Measurements from ENCODE around the gene UBE2L3.
"Not testable (repeated sequence)": the region's sequence is repeated elsewhere in the genome, so short reads cannot be mapped to it uniquely, and the experiment has no call there.

The UBE2L3 gene

DNA sequence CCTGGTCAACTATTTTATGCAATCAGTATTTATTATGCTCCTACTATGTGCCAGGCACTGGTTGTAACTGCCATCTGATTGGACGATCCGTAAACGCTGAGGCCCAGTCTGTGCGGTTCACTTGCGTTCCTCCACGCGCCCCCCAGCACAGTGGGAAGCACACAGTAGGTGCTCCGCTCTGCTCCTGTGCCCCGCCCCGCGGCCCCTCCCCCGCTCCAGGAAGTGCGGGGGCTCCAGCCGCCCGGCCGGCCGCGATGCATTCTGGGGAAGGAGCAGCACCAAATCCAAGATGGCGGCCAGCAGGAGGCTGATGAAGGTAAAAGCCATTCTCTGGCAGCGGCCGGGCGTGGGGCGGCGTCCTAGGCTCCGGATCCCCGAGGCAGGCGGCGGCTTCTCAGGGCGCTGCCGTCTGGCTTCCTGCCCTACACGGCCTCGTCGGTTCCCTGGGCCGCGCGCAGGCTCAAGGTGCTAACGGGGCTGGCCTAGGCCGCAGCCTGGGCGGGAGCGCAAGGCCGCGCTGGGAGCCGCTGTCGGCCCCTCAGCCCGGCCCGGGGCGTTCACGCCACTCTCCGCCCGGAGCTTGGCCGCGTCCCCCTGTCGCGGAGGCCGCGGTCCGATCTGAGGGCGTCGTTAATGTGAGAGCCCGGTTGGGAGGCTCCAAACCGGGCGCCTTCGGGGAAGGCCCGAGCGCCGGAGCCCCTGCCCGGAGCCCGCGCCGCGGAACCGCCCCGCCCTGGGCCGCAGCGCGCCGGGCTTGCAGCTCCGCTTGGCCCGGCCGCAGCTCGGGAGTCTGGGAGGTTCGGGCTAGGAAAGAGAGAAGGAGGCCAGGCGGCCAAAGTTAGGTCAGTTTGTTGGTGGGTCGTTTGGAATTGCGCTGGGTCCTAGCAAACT, at the start of gene UBE2L3:
Gene UBE2L3 (plus strand): TSS at position 259 of the 891 bp plus-strand sequence. CDS start 31 bp downstream, at position 290.
- peak; percentile 32 to 74 for DNase-seq

DNA sequence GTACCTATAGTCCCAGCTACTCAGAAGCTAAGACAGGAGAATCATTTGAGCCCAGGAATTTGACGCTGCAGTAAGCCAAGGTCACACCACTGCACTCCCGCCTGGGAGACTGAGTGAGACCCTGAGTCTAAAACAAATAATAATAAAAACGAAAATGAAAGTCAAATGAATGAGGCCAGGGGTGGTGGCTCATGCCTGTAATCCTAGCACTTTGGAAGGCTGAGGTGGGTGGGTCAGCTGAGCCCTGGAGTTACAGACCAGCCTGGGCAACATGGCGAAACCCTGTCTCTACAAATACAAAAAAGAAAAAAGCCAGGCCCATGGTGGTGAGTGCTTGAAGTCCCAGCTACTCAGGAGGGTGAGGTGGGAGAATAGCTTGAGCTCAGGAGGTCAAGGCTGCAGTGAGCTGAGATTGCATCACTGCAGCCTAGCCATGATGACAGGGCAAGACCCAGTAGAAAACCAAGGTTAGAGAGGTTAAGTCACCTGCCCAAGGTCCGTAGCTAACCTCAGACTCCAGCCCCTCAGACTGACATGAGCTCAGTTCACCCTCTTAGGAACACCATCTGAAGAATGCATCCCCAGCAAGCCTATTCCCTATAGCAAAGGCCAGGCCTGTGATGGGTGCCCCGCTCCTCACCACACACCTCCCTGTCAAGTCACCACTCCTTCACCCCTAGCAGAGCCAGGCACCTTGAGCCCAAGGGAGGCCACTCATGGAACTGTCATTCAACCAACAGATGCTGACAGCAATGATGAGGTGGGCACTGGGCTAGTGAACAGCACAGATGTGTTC, 40.6 kb upstream of the UBE2L3 start:
- DNase-seq, result not testable (repeated sequence)

DNA sequence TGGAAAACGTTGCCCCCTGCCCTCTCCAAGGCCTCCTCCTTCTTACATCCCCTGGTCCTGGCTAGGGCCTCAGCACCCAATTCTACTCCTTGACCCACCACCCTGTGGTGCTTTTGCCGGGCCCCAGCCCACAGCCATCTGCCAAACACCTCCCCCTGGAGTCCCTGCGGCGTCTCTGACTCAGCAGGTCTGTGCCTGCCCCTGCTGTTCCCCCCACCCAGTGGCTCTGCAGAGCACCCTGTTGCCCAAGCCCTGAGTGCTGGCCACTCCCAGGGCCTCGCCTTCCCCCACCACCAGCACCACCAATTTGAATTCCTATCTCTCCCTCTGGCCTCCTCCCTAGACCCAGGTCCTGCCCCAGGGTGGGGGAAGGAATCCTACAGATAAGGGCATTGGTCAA, 36.0 kb upstream of the UBE2L3 start:
- DNase-seq, result not testable (repeated sequence)

DNA sequence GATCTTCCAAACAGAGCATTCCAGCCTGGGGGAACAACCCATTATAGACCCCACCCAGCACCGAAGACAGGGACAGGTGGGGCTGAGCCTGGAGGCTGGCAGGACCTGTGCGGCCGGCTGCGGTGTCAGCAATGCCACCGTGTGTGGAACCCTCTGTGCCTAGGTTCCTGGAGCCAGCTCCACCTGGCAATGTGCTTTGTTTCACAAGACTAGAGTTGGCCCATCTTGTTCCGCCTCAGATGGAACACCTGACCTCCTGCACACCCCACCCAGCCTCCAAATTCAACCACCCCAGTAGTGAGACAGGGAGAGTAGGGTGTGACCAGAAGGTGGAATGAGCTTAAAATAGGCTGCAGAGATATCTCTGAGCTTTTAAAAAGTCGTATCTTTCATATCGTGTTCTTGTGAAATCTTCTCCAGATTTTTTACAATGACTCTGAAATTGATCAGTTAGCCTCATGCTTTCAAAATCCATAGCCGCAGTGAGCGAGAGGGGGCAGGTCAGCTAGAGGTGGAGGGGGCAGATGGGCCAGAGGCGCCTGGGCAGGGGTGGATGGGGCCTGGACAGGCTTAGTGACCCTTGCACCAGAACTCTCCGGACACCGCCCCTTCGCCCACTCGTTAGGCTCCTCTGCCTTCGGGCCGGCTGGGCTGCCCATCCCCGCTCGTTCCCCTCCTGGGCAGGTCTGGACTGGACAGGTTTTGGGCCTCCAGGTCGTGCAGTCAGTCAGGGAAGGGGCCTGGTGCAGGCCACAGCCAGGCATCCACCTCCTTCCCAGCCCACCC, 34.5 kb upstream of the UBE2L3 start:
- DNase-seq, result not testable (repeated sequence)

DNA sequence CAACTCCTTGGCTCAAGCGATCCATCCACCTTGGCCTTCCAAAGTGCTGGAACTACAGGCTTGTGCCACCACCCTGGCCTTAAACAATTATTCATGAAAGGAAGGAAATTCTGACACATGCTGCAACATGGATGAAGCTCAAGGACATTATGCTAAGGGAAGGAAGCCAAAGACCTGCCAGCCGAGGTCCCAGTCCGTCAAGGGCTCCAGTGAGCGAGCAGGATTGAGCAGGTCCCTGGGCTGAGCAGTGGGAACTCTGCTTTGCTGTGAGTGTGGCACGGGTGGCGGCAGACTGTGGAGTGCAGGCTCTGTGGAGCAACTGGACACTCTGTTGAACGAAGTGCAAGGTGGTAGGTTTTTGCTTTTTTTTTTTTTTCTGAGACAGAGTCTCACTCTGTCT, 27.7 kb upstream of the UBE2L3 start:
- not testable (repeated sequence) for DNase-seq

DNA sequence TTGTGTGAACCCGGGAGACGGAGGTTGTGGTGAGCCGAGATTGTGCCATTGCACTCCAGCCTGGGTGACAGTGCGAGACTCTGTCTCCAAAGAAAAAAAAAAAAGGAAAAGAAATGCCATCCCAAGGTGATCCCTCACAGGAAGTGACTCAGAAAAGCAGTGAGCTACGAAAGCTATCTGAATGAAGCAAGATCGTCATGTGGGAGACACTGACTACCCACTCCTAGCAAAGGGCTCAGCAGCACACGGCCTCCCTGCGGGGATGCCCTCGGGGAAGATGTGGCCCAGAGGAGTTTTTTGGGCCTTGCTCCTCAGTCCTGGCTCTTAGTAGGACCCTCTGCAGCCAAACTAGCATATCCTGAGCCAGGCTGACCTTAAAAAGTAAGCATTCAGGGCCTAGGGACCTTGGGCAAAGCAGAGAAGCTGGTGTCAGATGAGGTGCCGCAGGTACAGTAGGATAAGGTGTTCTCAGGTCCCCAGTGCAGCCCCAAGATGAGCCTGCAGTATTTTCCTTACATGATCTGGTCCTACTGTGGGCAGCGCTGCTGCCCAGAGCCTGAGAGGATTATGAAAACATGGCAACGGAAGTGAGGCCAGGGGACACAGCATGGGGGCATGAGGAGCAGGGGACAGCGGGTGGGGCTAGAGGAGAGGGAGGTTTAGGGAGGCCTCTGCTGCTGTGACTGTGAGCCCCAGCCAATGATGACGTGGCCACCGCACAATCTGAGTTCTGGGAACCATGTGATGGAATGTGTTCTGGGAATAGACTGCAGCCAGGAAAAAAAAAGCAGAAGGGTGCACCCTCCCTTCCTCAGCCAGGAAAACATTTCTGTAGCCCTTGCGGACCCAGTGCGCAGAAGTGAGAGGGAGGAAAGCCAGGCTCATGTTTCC, 22.8 kb upstream of the UBE2L3 start:
- DNase-seq, result not testable (repeated sequence)

DNA sequence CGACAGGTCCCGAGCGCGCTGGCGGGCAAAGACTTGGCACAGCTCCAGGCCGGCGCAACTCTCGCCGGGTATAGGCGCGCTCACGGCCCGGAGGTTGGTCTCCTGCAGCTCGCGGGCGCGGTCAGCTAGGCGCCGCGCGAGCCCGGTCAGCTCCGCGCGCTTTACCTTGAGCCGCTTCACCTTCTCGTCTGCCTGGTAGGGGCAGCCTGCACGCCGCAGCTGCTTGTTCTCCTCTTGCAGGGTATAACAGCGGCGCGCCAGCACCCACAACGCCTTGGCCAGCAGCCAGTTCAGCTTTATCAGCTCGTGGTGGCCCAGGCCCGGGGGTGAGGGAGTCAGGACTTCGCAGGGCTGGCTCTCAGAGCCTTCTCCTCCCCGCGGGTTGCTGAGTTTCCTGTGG, 18.0 kb upstream of the UBE2L3 start:
- not testable (repeated sequence) for DNase-seq

DNA sequence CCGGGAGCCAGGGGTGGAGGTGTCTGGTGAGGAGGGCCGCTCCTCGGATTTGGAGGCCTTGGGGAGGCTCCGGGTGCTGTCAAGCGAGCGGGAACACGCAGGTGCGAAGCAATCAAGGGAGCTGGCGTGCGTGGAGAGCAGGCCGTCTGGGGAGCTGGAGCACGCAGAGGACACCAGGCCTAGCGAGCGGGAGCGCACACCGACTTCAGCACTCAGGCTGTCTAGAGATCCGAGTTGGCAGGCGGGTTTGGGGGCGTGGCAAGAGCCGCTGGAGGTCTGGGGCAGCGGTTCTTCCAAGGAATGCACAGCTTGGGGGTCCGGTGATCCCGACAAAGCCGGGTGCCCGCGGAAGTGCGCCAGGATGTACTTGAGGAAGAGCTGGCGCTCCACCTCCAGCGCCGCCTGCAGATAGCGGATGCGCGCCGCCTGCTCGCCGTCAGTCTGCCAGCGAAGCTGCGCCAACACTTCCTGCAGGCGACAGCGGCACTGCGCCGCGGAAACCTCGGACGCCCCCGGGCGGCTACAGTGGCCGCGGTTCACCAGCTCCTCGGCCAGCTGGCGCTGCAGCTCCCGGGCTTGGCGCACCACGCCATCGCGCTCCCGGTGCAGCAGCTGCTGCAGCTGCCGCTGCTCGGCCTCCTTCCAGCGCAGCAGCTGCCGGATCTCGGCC, 17.4 kb upstream of the UBE2L3 start:
- DNase-seq, result not testable (repeated sequence)

DNA sequence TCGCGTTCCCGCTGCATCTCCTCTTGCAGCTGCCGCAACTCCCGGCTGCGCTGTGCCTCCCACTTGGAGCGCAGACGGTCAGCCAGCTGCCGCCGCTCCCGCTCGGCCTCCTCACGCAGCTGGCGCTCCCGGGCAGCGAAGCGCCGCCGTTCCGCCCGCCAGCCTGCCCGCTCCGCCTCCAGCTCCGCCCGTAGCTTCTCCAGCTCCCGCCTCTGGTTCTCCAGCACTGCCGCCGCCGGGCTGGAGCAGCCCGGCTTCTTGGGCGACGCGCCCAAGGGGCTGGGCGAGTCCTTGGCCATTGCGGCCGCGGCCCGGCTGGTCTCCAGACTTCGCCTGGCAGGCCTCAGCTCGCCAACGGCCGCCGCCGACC, 16.9 kb upstream of the UBE2L3 start:
- not testable (repeated sequence) for DNase-seq

DNA sequence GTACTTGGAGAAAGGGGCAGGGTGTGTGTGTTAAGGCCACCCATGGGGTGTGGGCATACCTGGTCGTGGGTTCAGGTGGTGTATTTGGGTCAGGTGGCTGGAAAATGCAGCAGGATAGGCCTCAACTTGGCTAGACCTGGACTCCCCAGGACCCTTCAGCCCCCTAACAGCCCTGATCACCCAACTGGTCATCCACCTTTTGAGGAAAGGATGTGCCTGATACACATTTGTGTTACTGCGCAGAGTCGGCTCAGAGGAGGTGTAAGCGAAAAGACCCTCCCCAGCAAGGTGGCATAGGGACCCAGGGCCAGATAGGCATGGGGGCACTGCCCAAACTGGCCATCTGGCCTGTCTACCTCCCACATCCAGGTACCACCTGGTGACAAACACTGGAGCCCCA, 16.2 kb upstream of the UBE2L3 start, which contains the start of gene RIMBP3C:
Gene RIMBP3C (minus strand): TSS at position 101 of the 400 bp plus-strand sequence. CDS start 485 bp downstream, outside the sequence.
- DNase-seq, result not testable (repeated sequence)

DNA sequence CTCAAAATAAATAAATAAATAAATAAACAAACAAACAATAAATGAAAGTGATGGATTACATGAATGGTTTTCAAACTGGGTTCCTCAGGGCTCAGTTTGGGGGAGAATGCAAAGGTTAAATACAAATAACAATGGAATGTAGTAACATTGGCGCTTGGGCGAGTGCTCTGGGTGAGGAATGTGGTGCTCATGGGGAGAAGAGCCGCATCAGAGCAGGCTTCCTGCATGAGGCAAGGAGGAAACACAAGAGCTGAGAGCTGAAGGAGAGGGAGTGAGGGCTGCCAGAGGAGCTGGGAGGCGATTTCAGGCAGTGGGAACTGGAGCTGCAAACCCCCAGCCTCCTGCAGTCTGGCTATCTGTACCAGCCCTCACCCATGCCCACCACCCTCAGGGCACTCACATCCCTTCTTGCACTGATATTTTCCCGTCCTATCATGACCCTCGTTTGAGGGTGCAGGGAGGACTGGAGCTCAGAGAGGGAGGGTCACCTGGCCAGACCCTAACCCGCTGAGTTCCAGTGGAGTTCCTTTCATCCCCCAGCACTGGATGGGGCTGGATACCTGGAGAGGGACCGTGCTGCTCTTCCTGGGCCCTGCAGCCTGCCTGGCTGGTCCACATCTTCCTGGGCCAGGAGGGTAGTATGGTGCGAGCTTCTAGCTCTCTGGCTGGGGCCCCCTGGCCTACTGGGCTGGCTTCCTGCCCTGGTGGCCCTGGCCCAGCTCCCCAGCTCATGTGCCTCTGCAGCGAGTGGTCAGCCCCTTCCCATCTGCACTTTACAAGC, 8.0 kb upstream of the UBE2L3 start:
- not testable (repeated sequence) for DNase-seq

DNA sequence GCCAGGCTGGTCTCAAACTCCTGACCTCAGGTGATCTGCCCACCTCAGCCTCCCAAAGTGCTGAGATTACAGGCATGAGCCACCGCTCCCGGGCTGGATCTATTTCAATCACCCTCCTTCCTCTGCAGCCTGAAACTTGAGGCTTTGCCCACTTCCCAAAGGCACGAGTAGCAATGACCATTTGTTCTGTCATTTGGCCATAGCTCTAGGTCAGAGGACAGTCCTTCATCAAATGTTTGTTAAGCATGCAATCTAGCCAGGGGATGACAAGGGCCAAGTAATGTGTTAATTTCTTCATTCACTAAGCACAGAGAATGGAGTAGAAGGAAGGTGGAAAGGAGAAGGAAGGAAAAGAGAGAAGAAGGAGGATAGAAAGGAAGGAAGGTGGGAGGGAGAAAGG, 6.9 kb upstream of the UBE2L3 start:
- not testable (repeated sequence) for DNase-seq

DNA sequence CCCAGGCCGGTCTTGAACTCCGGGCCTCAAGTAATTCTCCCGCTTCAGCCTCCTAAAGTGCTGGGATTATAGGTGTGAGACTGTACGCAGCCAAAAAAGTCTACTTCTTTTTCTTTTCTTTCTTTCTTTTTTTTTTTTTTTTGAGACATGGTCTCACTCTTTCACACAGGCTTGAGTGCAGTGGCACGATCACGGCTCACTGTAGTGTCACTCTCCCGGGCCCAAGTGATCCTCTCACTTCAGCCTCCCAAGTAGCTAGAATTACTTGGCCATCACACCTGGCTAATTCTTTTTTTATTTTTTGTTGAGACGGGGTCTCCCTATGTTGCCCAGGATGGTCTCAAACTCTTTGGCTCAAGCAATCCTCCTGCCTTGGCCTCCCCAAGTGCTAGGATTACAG, 3.6 kb upstream of the UBE2L3 start:
- DNase-seq, result no peak

DNA sequence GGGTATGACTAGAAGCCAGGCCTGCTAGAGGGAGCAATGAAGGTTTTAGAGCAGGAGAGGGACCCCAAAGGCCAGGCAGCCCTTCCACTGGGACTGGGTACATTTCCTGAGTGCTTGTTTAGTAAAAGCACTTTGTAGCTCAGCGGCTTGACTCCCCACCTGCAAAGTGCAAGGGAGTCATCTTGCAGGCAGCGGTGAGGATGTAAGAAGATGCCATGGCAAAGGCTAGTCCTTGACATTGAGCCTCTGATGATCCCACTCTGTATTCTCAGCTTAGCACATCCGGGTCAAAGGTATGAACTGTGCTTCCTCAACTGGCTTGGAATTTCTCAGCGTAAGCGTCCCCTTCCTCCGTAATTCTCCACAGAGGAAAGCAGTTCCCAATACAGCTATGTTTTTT, 3.1 kb upstream of the UBE2L3 start:
- no peak for DNase-seq

DNA sequence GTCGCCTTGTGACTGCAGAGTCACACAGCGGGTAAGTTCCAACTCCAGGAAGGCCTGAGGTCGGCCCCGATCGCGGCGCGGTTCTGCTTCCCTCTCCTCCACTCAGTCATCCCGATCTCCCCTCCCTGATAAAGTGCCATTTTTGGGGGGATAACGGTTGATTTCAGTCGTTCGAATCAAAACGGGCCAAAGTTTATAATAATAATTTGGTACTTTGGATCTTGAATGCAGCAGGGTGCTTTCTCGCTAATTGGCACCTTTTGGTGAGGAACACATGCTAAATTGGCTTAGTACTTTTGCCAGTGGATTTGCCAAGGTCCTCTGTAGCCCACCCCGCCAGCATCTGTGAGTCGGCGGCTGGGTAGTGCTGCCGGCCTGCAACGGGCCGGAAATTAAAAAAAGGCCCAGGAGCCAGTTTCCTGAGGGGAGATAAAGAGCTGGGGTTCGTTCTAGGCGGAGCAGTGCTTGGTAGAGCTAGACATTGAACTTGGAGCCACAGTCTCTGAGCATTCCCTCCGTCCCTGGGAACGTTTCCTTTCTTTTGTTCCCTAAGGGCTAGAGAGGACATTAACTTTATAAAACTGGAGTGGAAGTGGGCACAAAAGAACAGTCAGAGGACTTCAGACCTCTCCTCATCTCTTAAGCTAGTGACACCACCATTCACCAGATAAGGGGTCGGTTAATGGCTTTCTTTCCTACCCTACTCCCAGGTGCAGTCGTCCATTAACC, 997 bp downstream of the UBE2L3 start:
- DNase-seq, result no peak

DNA sequence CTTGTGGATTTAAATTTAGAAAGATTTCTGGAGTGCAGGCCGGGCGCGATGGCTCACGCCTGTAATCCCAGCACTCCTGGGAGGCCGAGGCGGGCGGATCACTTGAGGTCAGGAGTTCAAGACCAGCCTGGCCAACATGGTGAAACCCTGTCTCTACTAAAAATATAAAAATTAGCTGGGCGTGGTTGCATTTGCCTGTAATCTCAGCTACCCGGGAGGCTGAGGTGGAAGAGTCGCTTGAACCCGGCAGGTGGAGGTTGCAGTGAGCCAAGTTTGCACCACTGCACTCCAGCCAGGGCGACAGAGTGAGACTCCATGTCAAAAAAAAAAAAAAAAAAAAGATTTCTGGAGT, 1.5 kb downstream of the UBE2L3 start:
- DNase-seq, result not testable (repeated sequence)

DNA sequence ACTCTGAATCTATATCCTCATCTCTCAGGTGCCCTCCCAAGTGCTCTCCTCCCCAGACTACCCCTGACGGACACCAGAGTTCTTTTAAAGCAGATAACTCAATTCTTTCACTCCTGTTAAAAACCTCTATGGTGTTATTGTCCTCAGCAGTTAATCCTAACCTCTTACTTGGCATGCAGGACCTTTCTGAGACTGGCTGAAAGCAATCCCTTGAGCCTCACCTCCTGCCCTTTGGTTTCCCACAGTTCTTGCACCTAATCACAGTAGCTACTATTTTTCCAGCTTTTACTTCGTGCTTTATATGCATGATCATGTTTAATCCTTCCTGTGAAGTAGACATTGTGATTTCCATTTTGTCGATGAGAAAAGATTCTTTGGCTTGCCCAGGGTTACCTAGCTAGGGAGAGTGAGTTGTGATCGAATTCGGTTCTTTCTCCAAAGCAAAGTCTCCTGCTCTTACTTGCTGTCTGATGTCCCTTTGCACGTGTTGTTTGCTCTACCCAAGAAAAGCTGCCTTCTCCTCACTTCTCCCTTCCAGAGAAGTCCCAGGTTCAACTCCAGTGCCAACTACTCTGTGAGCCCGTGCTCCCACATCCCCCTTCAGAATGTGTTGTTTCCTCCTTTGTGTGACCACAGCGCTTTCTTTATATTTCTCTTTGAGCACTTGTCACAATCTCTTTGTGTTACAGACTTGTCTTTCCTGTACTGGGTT, 2.1 kb downstream of the UBE2L3 start:
- DNase-seq, result no peak

DNA sequence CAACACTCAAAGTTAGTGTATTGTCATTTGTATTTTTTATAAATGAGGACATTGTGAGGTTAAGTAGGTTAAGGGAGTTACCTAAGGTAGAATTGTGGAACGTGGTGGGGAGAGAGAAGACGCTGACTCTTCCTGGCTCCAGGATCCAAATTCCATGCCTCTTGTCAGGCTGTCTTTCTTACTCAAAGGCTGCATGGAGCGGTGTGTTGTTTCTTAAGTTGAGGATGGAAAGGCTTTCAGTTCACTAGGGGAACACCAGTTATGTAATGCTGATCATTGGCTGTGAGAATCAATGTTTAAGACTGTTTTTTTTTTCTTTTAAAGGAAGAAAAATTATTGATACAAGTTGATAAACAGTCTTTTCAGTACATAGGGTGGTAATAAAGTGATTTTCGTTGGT, 2.9 kb downstream of the UBE2L3 start:
- no peak for DNase-seq

DNA sequence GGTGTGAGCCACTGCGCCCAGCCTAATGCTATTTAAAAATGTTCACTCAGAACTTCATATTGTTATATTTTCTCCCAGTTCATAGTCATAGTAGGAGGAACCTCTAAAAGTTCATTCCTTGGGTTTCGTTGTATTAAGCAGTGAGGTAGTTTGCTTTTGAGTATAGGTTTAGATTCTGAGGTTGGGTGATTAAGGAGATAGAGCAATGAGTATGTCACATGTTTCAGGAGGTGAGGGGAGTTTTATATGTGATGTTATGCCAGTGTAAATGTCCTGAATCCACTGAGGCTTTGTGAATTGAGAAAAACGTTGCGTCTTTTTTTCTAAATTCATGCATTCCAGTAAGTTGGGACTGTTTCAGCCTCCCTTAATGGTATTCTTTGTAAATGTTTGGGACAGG, 4.2 kb downstream of the UBE2L3 start:
- no peak for DNase-seq
